ENCODE results near the gene EEF1AKMT3.
A peak's percentile ranks its signal among the peaks of the same experiment; 100 is the strongest.

EEF1AKMT3 gene

DNA sequence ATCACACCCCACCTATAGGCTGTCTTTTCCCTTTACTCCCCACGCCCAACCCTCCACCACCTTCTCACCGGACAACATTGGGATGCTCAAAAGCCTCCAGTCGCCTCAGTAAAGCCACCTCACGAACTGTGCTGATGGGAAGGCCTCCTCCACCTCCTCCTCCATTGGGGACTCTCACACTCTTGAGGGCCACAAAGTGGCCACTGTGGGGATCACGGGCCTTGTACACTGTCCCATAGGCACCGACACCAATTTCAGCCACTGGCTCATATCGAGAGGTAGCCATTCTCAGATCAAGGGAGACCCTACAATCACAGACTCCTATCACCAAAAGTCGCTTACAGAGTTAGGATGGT lies 21.0 kb upstream of the EEF1AKMT3 start:
- peaks cover 10% of the 10 kb centered on the region for H3K4me1 ChIP-seq
- H3K27me3 ChIP-seq (ENCODE audit: low read depth) = no peaks in the 10 kb centered on the region
- in situ Hi-C loops (cut with MboI; ENCODE audit: low sequenced_read_pairs) = no loop called here
- H3K9me3 ChIP-seq = no peaks in the 10 kb centered on the region
- no peak for DNase-seq (ENCODE audit: low spot score in 2 of 2)
- H3K36me3 ChIP-seq (replicated peaks) = peaks cover 41% of the 10 kb centered on the region
- peak overlapping the region; percentile 94 for H3K4me3 ChIP-seq

- peaks cover 15% of the 10 kb centered on the region for H3K4me1 ChIP-seq
These were observed 20.4 kb upstream of the EEF1AKMT3 start, which contains the start of gene CDK4 for GRCh38 chr12:57751788-57752667. TSS of gene CDK4 (minus strand) at chr12:57752310. CDS start at chr12:57751717, 593 bp downstream.

DNA sequence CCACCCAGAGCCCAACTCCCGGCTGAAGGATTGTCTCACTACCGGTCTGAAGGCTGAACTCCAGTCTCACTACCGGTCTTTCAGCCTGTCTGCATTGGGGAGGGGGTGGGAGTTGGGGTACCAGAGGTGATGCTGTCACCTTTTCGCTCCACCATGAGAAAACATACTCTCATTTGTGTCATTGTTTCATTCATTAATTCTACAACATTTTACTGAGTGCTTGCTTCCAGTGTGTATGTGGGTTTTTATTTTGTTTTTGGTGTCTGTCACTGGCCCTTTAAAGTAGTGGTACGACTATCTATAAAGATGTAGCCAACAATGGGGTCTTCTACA lies 19.8 kb upstream of the EEF1AKMT3 start:
- in situ Hi-C loops (cut with MboI; ENCODE audit: low sequenced_read_pairs) = no loop called here

More at GRCh38 chr12:57751788-57752667, 20.4 kb upstream of the EEF1AKMT3 start, which contains the start of gene CDK4:
- in situ Hi-C loops (cut with MboI; ENCODE audit: low sequenced_read_pairs) = no loop called here
- no peaks in the 10 kb centered on the region for H3K9me3 ChIP-seq
- H3K4me3 ChIP-seq = peak within 1 kb of the TSS; percentile 94
- no peaks in the 10 kb centered on the region for H3K27me3 ChIP-seq (ENCODE audit: low read depth)
- DNase-seq (ENCODE audit: low spot score in 2 of 2) = peak; percentile 99 to 100
- H3K36me3 ChIP-seq (replicated peaks) = peaks cover 42% of the 10 kb centered on the region

GRCh38 chr12:57753756-57754337 lies 18.6 kb upstream of the EEF1AKMT3 start:
- no peaks in the 10 kb centered on the region for H3K27me3 ChIP-seq (ENCODE audit: low read depth)
- no peak for DNase-seq (ENCODE audit: low spot score in 2 of 2)
- no peaks in the 10 kb centered on the region for H3K9me3 ChIP-seq
- H3K4me1 ChIP-seq = peaks cover 16% of the 10 kb centered on the region
- in situ Hi-C loops (cut with MboI; ENCODE audit: low sequenced_read_pairs) = no loop called here
- no peak overlapping the region for H3K4me3 ChIP-seq
- H3K36me3 ChIP-seq (replicated peaks) = peaks cover 39% of the 10 kb centered on the region

More for the DNA sequence above, 19.8 kb upstream of the EEF1AKMT3 start:
- Histone ChIP-seq H3K4me1 (peaks cover 16% of the 10 kb centered on the region), H3K4me3 (peak overlapping the region; percentile 6; the same call in 1 of the 2 replicates), H3K27me3 (ENCODE audit: low read depth) (no peaks in the 10 kb centered on the region), H3K36me3 (replicated peaks) (peaks cover 39% of the 10 kb centered on the region), H3K9me3 (no peaks in the 10 kb centered on the region)
- DNase-seq (ENCODE audit: low spot score in 2 of 2) = no peak

DNA sequence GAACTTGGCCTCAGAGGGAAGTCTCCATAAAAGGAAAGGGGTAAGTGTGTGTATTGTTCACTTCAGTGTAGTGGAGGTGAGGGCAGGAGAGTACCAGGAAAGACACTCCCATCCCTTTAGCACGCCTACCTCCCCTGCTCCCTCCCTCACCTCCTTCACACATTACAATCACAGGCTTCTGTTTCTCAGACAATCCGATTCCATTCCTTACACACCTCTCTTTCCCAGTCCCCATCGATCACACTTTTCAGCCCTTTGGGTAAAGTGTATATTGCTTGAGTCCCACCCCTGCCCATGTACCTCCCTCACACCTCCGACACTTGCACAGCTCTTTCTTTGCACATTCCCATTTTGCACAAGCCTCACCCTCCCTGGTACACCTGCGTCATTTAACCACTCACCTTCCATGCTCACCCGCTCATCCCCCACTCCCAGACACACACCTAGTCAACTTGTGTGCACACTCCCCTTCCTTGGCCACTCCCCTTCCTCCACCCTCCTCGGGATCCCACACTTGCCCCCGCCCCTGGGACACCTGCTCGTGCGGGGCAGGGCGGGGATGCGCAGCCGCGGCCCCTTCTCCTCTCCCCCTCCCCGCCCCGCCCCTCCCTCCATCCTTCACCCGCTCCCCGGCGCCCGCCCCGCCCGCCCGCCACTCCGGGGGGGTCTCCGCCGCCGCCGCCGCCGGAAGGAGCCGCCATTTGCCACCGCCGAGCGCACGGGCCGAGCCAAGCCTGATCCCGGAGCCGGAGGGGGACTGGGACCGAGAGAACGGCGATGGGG lies 17.8 kb upstream of the EEF1AKMT3 start, which contains the start of gene MARCHF9:
MARCHF9 (plus strand) TSS at position 693 of the 783 bp plus-strand sequence. CDS start 426 bp downstream, outside the sequence.
- no peaks in the 10 kb centered on the region for H3K9me3 ChIP-seq
- H3K36me3 ChIP-seq (replicated peaks) = peaks cover 34% of the 10 kb centered on the region
- H3K4me1 ChIP-seq = peaks cover 16% of the 10 kb centered on the region
- DNase-seq (ENCODE audit: low spot score in 2 of 2) = peak; percentile 72 to 91
- H3K4me3 ChIP-seq = peak within 1 kb of the TSS; percentile 54
- H3K27me3 ChIP-seq (ENCODE audit: low read depth) = no peaks in the 10 kb centered on the region
- in situ Hi-C loops (cut with MboI; ENCODE audit: low sequenced_read_pairs) = no loop called here

DNA sequence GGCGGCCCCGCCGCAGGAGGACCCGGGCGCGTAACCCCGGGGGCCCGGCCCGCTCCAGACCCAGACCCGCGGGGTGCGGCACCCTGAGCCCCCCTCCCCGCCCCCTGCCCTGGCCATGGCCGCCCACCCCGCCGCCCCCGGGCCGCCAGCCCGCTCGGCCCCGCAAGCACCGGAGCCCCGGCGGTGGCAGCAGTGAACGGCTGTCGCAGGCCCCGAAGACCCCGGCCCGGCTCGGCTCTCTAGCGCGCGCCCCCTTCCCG lies 17.3 kb upstream of the EEF1AKMT3 start:
- in situ Hi-C loops (cut with MboI; ENCODE audit: low sequenced_read_pairs) = no loop called here
- Histone ChIP-seq H3K4me3 (peak overlapping the region; percentile 54), H3K9me3 (no peaks in the 10 kb centered on the region), H3K27me3 (ENCODE audit: low read depth) (no peaks in the 10 kb centered on the region), H3K4me1 (peaks cover 16% of the 10 kb centered on the region), H3K36me3 (replicated peaks) (peaks cover 31% of the 10 kb centered on the region)
- no peak for DNase-seq (ENCODE audit: low spot score in 2 of 2)

DNA sequence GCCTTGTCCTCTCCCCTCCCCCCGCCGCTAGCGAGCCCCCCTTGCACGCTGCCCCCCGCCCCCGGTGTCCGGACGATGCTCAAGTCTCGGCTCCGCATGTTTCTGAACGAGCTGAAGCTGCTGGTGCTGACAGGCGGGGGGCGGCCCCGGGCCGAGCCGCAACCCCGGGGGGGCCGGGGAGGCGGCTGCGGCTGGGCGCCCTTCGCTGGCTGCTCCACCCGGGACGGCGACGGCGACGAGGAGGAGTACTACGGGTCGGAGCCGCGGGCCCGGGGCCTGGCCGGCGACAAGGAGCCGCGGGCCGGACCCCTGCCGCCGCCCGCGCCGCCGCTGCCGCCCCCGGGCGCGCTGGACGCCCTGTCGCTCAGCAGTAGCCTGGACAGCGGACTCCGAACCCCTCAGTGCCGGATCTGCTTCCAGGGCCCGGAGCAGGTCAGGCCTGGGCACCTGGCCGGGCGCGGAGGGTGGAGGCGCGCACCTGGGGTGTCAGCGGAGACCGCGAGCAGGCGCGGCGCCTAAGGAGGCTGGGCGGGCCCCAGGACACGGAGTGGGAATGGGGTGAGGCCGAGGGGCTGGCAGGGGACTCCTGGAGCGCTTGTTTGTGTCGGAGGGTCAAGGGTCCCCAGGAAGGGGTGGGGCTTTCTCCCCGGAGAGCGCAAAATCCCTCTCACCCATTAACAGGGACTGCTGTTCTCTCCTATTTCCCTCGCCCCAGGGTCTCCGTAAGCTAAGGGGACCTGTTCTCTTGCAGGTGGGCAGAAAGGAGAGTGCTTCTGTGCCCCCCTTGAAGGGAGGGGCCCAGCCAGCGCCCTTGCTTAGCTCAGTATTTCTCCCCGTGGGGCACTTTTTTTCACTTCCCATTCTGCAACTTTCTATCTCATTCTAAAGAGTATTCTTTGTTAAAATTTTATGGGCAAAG lies 16.7 kb upstream of the EEF1AKMT3 start:
- peak in 1 of 2 experiments; percentile 62 for DNase-seq (ENCODE audit: low spot score in 2 of 2)
- peak overlapping the region; percentile 54 for H3K4me3 ChIP-seq
- H3K4me1 ChIP-seq = peaks cover 16% of the 10 kb centered on the region
- in situ Hi-C loops (cut with MboI; ENCODE audit: low sequenced_read_pairs) = no loop called here
- peaks cover 25% of the 10 kb centered on the region for H3K36me3 ChIP-seq (replicated peaks)
- no peaks in the 10 kb centered on the region for H3K9me3 ChIP-seq
- no peaks in the 10 kb centered on the region for H3K27me3 ChIP-seq (ENCODE audit: low read depth)

GRCh38 chr12:57756406-57757341 lies 15.7 kb upstream of the EEF1AKMT3 start:
- peak; percentile 63 to 82 for DNase-seq (ENCODE audit: low spot score in 2 of 2)
- Histone ChIP-seq H3K4me1 (peaks cover 16% of the 10 kb centered on the region), H3K4me3 (peak overlapping the region; percentile 54), H3K36me3 (replicated peaks) (peaks cover 18% of the 10 kb centered on the region), H3K9me3 (no peaks in the 10 kb centered on the region), H3K27me3 (ENCODE audit: low read depth) (no peaks in the 10 kb centered on the region)
- in situ Hi-C loops (cut with MboI; ENCODE audit: low sequenced_read_pairs) = no loop called here

DNA sequence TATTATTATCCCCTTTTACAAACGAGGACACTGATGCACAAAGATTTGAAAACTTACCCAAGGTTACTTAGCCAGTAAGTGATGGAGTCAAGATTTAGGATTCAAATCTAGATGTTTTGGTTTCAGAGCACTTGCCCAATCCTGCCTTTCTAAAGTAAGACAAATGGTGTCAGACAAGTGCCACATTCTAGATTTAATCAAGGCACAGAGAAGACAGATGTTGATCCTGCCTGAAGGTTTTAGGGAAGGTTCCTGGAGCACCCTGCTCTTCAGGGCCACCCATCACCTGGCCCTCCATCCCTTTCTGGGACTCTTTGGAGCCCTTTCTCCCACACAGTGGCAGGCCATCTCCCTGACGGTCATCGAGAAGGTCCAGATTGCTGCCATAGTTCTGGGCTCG lies 14.6 kb upstream of the EEF1AKMT3 start:
- peaks cover 18% of the 10 kb centered on the region for H3K36me3 ChIP-seq (replicated peaks)

GRCh38 chr12:57758552-57759359 lies 13.7 kb upstream of the EEF1AKMT3 start:
- Histone ChIP-seq H3K27me3 (ENCODE audit: low read depth) (no peaks in the 10 kb centered on the region), H3K36me3 (replicated peaks) (peaks cover 18% of the 10 kb centered on the region), H3K9me3 (no peaks in the 10 kb centered on the region), H3K4me1 (peaks cover 13% of the 10 kb centered on the region), H3K4me3 (no peak overlapping the region)
- in situ Hi-C loops (cut with MboI; ENCODE audit: low sequenced_read_pairs) = no loop called here
- no peak for DNase-seq (ENCODE audit: low spot score in 2 of 2)

More for the DNA sequence above, 14.6 kb upstream of the EEF1AKMT3 start:
- Histone ChIP-seq H3K9me3 (no peaks in the 10 kb centered on the region), H3K4me1 (peaks cover 13% of the 10 kb centered on the region), H3K4me3 (no peak overlapping the region), H3K27me3 (ENCODE audit: low read depth) (no peaks in the 10 kb centered on the region)
- in situ Hi-C loops (cut with MboI; ENCODE audit: low sequenced_read_pairs) = no loop called here
- DNase-seq (ENCODE audit: low spot score in 2 of 2) = no peak

DNA sequence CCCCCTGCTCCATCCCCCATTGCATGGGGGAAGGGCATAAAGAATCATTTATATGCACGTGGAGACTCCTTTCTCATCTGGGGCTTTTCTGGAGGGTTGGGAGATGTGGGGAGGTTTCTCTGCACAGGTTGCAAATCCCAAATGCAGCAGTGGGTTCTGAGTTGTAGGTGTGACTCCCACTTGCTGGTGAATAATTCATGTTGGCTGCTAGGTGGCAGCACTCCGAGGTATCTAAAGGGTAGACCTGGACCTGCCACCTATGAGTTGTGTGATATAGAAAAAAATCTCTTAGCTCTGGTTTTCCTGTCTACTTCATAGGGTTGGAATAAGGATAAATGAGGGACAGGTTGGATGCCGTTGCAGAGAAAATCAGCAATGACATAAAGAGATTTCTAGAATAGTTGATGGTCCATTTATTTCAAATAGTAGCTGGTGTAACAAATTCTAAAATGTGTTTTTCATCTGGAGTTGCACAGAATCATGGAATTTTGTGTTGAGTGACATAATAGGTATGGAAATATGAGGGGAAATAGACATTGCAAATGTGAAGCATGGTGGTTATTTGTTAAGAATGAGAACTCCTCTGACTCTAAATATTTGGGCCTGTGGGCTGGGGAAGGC lies 12.9 kb upstream of the EEF1AKMT3 start:
- H3K4me3 ChIP-seq = no peak overlapping the region
- peaks cover 18% of the 10 kb centered on the region for H3K36me3 ChIP-seq (replicated peaks)
- in situ Hi-C loops (cut with MboI; ENCODE audit: low sequenced_read_pairs) = no loop called here
- H3K27me3 ChIP-seq (ENCODE audit: low read depth) = peaks cover 3% of the 10 kb centered on the region
- peaks cover 9% of the 10 kb centered on the region for H3K4me1 ChIP-seq
- no peak for DNase-seq (ENCODE audit: low spot score in 2 of 2)
- H3K9me3 ChIP-seq = no peaks in the 10 kb centered on the region

Measured in HAP-1 (cell line).